Measurements from ENCODE around the gene CHCHD2. TPM values are rescaled to one million over a fixed set of nuclear protein-coding genes. Genes with fewer than 3 reads are reported as not detected.
A peak's percentile ranks its signal among the peaks of the same experiment; 100 is the strongest.
"Not testable (repeated sequence)": the region's sequence is repeated elsewhere in the genome, so short reads cannot be mapped to it uniquely, and the experiment has no call there.

CHCHD2 gene
- total RNA-seq, 2 donors from 2014 or later: 439 to 485 TPM

- H3K4me3 ChIP-seq: no peak overlapping the region
- H3K4me1 ChIP-seq: peaks cover 0 to 29% of the 10 kb centered on the region in 2 donors
- H3K36me3 ChIP-seq: peaks cover 34% of the 10 kb centered on the region
- H3K27me3 ChIP-seq: no peaks in the 10 kb centered on the region
- H3K27ac ChIP-seq: no peak overlapping the region
- no peaks in the 10 kb centered on the region for H3K9me3 ChIP-seq
- TF ChIP-seq CTCF (IDR thresholded peaks at IDR 0.05): no peak
- DNase-seq (ENCODE audit: low spot score): no peak
Observed at GRCh38 chr7:56087445-56087844, 18.8 kb downstream of the CHCHD2 start.

DNA sequence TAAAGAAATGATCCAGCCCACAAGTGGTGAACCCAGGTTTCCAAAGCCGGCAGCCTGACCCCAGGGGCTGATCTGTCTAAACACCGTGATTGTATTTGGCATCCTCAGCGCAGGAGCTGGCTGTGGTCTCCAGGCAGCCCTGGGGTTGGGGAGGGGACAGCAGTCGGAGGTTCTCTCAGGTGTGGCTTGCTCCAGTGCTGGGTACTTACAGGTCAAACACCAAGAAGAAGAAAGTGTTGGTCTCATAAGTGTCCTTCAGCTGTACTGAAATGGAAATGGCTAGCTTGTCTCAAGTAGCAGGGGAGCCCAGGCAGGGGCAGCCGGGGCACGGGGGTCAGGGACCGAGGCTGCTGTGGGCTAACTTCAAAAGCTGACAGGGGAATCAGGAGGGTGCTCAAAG is 19.5 kb downstream of the CHCHD2 start:
- Histone ChIP-seq H3K9me3 (no peaks in the 10 kb centered on the region), H3K4me3 (no peak overlapping the region), H3K27ac (no peak overlapping the region), H3K36me3 (peaks cover 41% of the 10 kb centered on the region), H3K27me3 (no peaks in the 10 kb centered on the region), H3K4me1 (peaks cover 0 to 22% of the 10 kb centered on the region in 2 donors)
- no peak for TF ChIP-seq CTCF (IDR thresholded peaks at IDR 0.05)
- DNase-seq (ENCODE audit: low spot score): no peak

DNA sequence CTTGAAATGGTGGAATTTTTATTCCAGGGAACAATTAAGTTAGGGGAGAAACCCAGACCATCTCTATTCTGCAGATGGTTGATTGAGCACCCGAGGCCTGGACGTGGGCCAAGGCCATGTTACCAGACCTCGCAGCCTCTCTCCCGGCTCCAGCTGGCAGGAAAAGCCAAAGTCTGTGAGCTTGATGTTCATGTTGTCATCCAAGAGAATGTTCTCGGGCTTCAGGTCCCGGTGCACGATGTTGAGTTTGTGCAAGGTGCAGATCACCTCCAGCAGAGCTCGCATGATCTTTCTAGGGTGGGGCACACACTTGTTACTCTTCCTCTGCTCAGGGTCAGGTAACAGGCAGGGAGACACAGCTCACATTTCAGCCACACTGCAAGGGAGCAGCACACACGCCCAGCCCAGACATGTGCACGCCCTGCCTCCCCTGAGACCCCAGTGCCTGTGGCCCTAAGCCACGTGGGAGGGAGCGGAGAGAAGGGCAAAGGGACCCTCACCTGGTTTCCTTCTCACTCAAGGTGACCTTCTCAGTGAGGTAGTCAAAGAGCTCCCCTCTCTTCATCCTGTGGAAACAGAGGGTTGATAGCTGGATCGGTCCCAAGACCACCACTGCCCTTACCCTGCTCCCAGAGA is 23.0 kb downstream of the CHCHD2 start:
- no peak for TF ChIP-seq CTCF (IDR thresholded peaks at IDR 0.05)
- Histone ChIP-seq H3K9me3 (no peaks in the 10 kb centered on the region), H3K4me1 (peaks cover 0 to 33% of the 10 kb centered on the region in 2 donors), H3K4me3 (no peak overlapping the region), H3K27ac (peak overlapping the region; percentile 2 to 23), H3K36me3 (peaks cover 58% of the 10 kb centered on the region), H3K27me3 (no peaks in the 10 kb centered on the region)
- no peak for DNase-seq (ENCODE audit: low spot score)

- H3K4me1 ChIP-seq: peaks cover 0 to 36% of the 10 kb centered on the region in 2 donors
- DNase-seq (ENCODE audit: low spot score): no peak
- TF ChIP-seq CTCF (IDR thresholded peaks at IDR 0.05): no peak
- no peaks in the 10 kb centered on the region for H3K9me3 ChIP-seq
- H3K36me3 ChIP-seq: peaks cover 52% of the 10 kb centered on the region
- no peak overlapping the region for H3K4me3 ChIP-seq
- no peak overlapping the region for H3K27ac ChIP-seq
- no peaks in the 10 kb centered on the region for H3K27me3 ChIP-seq
Observed at GRCh38 chr7:56081626-56082340, 24.5 kb downstream of the CHCHD2 start.

GRCh38 chr7:56080726-56081435 is 25.4 kb downstream of the CHCHD2 start:
- Histone ChIP-seq H3K36me3 (peaks cover 43% of the 10 kb centered on the region), H3K27ac (peak overlapping the region; percentile 75 to 83), H3K4me1 (peaks cover 0 to 36% of the 10 kb centered on the region in 2 donors)
- not testable (repeated sequence) for H3K9me3 ChIP-seq; DNase-seq (ENCODE audit: low spot score); H3K4me3 ChIP-seq; H3K27me3 ChIP-seq
